Left lung (tissue), 10 donors: ENCODE measurements around the gene NXN. TPM values are rescaled to one million over a fixed set of nuclear protein-coding genes. Genes with fewer than 3 reads are reported as not detected.

ENCODE experiments used
- ATAC-seq: fragments of 200-7000 bp; cut with Tn5 transposase; one replicate; pipeline ENCODE4 v1.9.1; 2020; ENCODE audit warnings: moderate library complexity
- DNase-seq, 4 donors: peaks; one replicate each; pipeline ENCODE4 v3.0.0-alpha.2; 2013 to 2020
- H3K27ac ChIP-seq, 2 donors: fragments of 200-600 bp; sonication (generic) in 1 of 2; one replicate each; pipeline versions ENCODE4 v1.5.0 to v1.8.0; 2020 to 2021
- H3K27me3 ChIP-seq, 2 donors: fragments of 200-600 bp; sonication (generic) in 1 of 2; one replicate each; pipeline versions ENCODE4 v1.5.0 to v1.8.0; 2020 to 2021
- H3K36me3 ChIP-seq, 2 donors: fragments of 200-600 bp; sonication (generic) in 1 of 2; one replicate each; pipeline versions ENCODE4 v1.5.0 to v1.8.0; 2020 to 2021
- H3K4me1 ChIP-seq, 2 donors: fragments of 200-600 bp; one replicate each; pipeline ENCODE4 v1.8.0; 2021
- H3K4me3 ChIP-seq, 2 donors: fragments of 200-600 bp; sonication (generic) in 1 of 2; one replicate each; pipeline versions ENCODE4 v1.5.0 to v1.8.0; 2020 to 2021; ENCODE audit warnings: mild to moderate bottlenecking in 1 of 2
- H3K9me3 ChIP-seq, 2 donors: fragments of 200-600 bp; sonication (generic) in 1 of 2; one replicate each; pipeline versions ENCODE4 v1.5.0 to v1.8.0; 2020 to 2021
- CTCF ChIP-seq, 2 donors: fragments of 200-600 bp; sonication (generic) in 1 of 2; IDR thresholded peaks; one replicate each; pipeline versions ENCODE4 v1.5.0 to v1.8.0; 2021; ENCODE audit warnings: antibody characterized with exemption in 2 of 2
- intact Hi-C, 2 donors: fragments of 100-400 bp; cut with DNase I; formaldehyde crosslinking; loops; one replicate each; pipeline versions ENCODE4 v1.11.2 to v1.14.2; 2022
- polyA plus RNA-seq, 6 donors: library from polyadenylated mRNA; unstranded; fragments of 120-200 nt; gene quantifications; one replicate each; pipeline ENCODE4 v1.2.1, GENCODE V29; 2013; ENCODE audit not compliant: insufficient read length in 6 of 6
- total RNA-seq, 2 donors: library from RNA; stranded (reverse); fragmentation: NEBNext Ultra II Directional; extraction: Animal tissue kit (Norgen Biotek cat#: 25700); gene quantifications; one replicate each; pipeline ENCODE4 v1.2.1, GENCODE V29; 2021
- donor health status: DM: no; HTN: yes; CAD: no.
- donor health status: DM: no; HTN: no; CAD: no.

NXN gene
- total and polyA plus RNA-seq, 8 donors = 33.8 to 59.1 (median 55.1) TPM

- H3K4me1 ChIP-seq = peaks cover 3 to 33% of the 10 kb centered on the region in 2 donors
- H3K27me3 ChIP-seq = peaks cover 0 to 26% of the 10 kb centered on the region in 2 donors
- intact Hi-C loops = no loop called here
- H3K27ac ChIP-seq = peak overlapping the region in 1 of 2 donors; percentile 18
- DNase-seq (no peak), ATAC-seq (no peak)
- H3K4me3 ChIP-seq = no peak overlapping the region
- no peaks in the 10 kb centered on the region for H3K36me3 ChIP-seq
- TF ChIP-seq CTCF (IDR thresholded peaks at IDR 0.05) = no peak
- no peaks in the 10 kb centered on the region for H3K9me3 ChIP-seq
These were observed 1.7 kb upstream of the NXN start for GRCh38 chr17:981292-981658.

- Histone ChIP-seq H3K4me3 (peak overlapping the region; percentile 33 to 61), H3K4me1 (peaks cover 3 to 35% of the 10 kb centered on the region in 2 donors), H3K36me3 (no peaks in the 10 kb centered on the region), H3K27ac (peak overlapping the region; percentile 74 to 76), H3K9me3 (no peaks in the 10 kb centered on the region), H3K27me3 (peaks cover 0 to 26% of the 10 kb centered on the region in 2 donors)
- DNase-seq (peak in 2 of 4 donors; percentile 76 to 89), ATAC-seq (peak; percentile 77)
- intact Hi-C loops = no loop called here
- TF ChIP-seq CTCF (IDR thresholded peaks at IDR 0.05) = peak; percentile 54 to 62
These were observed 1.1 kb upstream of the NXN start for GRCh38 chr17:980406-981291.

GRCh38 chr17:979212-979538 lies 401 bp downstream of the NXN start:
- intact Hi-C loops = loop anchor here in 1 of 2 donors (5.0 to 10.0 kb wide), 2 partner anchors 74 to 182 kb away; no protein-coding TSS in a partner anchor
- no peak for TF ChIP-seq CTCF (IDR thresholded peaks at IDR 0.05)
- DNase-seq (peak in 1 of 4 donors; percentile 50), ATAC-seq (peak; percentile 39)
- Histone ChIP-seq H3K4me3 (peak overlapping the region; percentile 60 to 61), H3K27me3 (peaks cover 0 to 26% of the 10 kb centered on the region in 2 donors), H3K27ac (peak overlapping the region in 1 of 2 donors; percentile 26), H3K36me3 (no peaks in the 10 kb centered on the region), H3K9me3 (no peaks in the 10 kb centered on the region), H3K4me1 (peaks cover 3 to 42% of the 10 kb centered on the region in 2 donors)

GRCh38 chr17:978103-979093 lies 1.2 kb downstream of the NXN start:
- intact Hi-C loops = loop anchor here in 1 of 2 donors (5.0 to 10.0 kb wide), 2 partner anchors 74 to 181 kb away; no protein-coding TSS in a partner anchor
- H3K4me1 ChIP-seq = peaks cover 3 to 42% of the 10 kb centered on the region in 2 donors
- H3K27me3 ChIP-seq = peaks cover 0 to 26% of the 10 kb centered on the region in 2 donors
- peak overlapping the region; percentile 63 to 67 for H3K27ac ChIP-seq
- ATAC-seq (peak; percentile 6), DNase-seq (peak in 3 of 4 donors; percentile 45 to 88 (median 57))
- H3K4me3 ChIP-seq = peak overlapping the region; percentile 60 to 61
- no peak for TF ChIP-seq CTCF (IDR thresholded peaks at IDR 0.05)
- no peaks in the 10 kb centered on the region for H3K9me3 ChIP-seq
- no peaks in the 10 kb centered on the region for H3K36me3 ChIP-seq
